ENCODE data around the gene MLIP. TPM values are rescaled to one million over a fixed set of nuclear protein-coding genes. Genes with fewer than 3 reads are reported as not detected.
"Not testable (repeated sequence)": the region's sequence is repeated elsewhere in the genome, so short reads cannot be mapped to it uniquely, and the experiment has no call there.

MLIP gene
- total RNA-seq, 1 experiment from 2014 or later = not detected

- intact Hi-C loops (cut with micrococcal nuclease; ENCODE audit: unreplicated experiment) = no loop called here
- no peak for DNase-seq (ENCODE audit: low read depth, low spot score)
Observed at GRCh38 chr6:54198134-54198533, 86.9 kb downstream of the MLIP start.

DNA sequence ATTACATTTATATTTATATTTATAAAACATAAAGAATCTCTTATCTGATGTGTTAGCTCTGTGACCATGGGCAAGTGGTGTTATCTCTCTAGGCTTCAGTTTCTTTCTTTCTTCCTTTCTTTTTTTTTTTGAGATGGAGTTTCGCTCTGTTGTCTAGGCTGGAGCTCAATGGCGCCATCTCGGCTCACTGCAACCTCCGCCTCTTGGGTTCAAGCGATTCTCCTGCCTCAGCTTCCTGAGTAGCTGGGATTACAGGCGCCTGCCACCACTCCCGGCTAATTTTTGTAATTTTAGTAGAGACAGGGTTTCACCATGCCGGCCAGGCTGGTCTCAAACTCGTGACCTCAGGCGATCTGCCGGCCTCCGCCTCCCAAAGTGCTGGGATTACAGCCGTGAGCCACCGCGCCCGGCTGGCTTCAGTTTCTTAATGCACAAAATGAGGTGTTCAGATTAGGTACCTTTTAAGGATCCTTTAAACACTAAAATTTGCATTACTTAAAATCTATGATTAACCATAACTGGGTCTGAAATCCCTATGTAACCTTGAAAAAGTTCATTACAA lies 92.3 kb downstream of the MLIP start:
- POLR2A ChIA-PET; DNase-seq (ENCODE audit: low read depth, low spot score); CTCF ChIA-PET: not testable (repeated sequence)

More at GRCh38 chr6:54198134-54198533, 86.9 kb downstream of the MLIP start:
- H3K9me3 ChIP-seq (ENCODE audit: control insufficient read depth, insufficient read depth, low read depth, low read length) = no peaks in the 10 kb centered on the region
- no peak for TF ChIP-seq TCF7L2 (IDR thresholded peaks at IDR 0.05; ENCODE audit: low read depth, low read length)
- TF ChIP-seq POLR2AphosphoS5 (IDR thresholded peaks at IDR 0.05; ENCODE audit: low read depth, low read length) = no peak
- TF ChIP-seq, protein P1, sequence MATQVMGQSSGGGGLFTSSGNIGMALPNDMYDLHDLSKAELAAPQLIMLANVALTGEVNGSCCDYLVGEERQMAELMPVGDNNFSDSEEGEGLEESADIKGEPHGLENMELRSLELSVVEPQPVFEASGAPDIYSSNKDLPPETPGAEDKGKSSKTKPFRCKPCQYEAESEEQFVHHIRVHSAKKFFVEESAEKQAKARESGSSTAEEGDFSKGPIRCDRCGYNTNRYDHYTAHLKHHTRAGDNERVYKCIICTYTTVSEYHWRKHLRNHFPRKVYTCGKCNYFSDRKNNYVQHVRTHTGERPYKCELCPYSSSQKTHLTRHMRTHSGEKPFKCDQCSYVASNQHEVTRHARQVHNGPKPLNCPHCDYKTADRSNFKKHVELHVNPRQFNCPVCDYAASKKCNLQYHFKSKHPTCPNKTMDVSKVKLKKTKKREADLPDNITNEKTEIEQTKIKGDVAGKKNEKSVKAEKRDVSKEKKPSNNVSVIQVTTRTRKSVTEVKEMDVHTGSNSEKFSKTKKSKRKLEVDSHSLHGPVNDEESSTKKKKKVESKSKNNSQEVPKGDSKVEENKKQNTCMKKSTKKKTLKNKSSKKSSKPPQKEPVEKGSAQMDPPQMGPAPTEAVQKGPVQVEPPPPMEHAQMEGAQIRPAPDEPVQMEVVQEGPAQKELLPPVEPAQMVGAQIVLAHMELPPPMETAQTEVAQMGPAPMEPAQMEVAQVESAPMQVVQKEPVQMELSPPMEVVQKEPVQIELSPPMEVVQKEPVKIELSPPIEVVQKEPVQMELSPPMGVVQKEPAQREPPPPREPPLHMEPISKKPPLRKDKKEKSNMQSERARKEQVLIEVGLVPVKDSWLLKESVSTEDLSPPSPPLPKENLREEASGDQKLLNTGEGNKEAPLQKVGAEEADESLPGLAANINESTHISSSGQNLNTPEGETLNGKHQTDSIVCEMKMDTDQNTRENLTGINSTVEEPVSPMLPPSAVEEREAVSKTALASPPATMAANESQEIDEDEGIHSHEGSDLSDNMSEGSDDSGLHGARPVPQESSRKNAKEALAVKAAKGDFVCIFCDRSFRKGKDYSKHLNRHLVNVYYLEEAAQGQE (IDR thresholded peaks at IDR 0.05; ENCODE audit: insufficient read depth in 1 of 2, low read depth in 2 of 2, low read length in 1 of 2) = no peak
- ChIA-PET POLR2A (no interaction called here), CTCF (no interaction called here)
- no peaks in the 10 kb centered on the region for H3K36me3 ChIP-seq (ENCODE audit: control insufficient read depth, insufficient read depth, low read length)
- no peaks in the 10 kb centered on the region for H3K27me3 ChIP-seq (ENCODE audit: control insufficient read depth, insufficient read depth, low read length)
- ATAC-seq = no peak
- BruUV-seq (replicated peaks) = no TSS peak
- no peak overlapping the region for H3K4me3 ChIP-seq (ENCODE audit: low read depth in 2 of 2, low read length in 2 of 2)
- H3K27ac ChIP-seq (ENCODE audit: low read length) = no peak overlapping the region
- in situ Hi-C loops (cut with HindIII; ENCODE audit: low pct_unique_long_range_greater_than_20kb, low sequenced_read_pairs) = no loop called here
- H3K4me1 ChIP-seq (ENCODE audit: control insufficient read depth, insufficient read depth, low read length) = no peaks in the 10 kb centered on the region

GRCh38 chr6:54204921-54205591 lies 93.8 kb downstream of the MLIP start:
- Histone ChIP-seq H3K4me3 (ENCODE audit: low read depth in 2 of 2, low read length in 2 of 2) (no peak overlapping the region), H3K27ac (ENCODE audit: low read length) (no peak overlapping the region), H3K27me3 (ENCODE audit: control insufficient read depth, insufficient read depth, low read length) (no peaks in the 10 kb centered on the region), H3K9me3 (ENCODE audit: control insufficient read depth, insufficient read depth, low read depth, low read length) (no peaks in the 10 kb centered on the region), H3K36me3 (ENCODE audit: control insufficient read depth, insufficient read depth, low read length) (no peaks in the 10 kb centered on the region), H3K4me1 (ENCODE audit: control insufficient read depth, insufficient read depth, low read length) (no peaks in the 10 kb centered on the region)
- ChIA-PET CTCF (no interaction called here), POLR2A (no interaction called here)
- intact Hi-C loops (cut with micrococcal nuclease; ENCODE audit: unreplicated experiment) (no loop called here), in situ Hi-C loops (cut with HindIII; ENCODE audit: low pct_unique_long_range_greater_than_20kb, low sequenced_read_pairs) (no loop called here)
- no peak for ATAC-seq
- no TSS peak for BruUV-seq (replicated peaks)
- TF ChIP-seq SIN3A (IDR thresholded peaks at IDR 0.05; ENCODE audit: borderline replicate concordance, insufficient read depth, low read depth, low read length) (no peak), TCF7L2 (IDR thresholded peaks at IDR 0.05; ENCODE audit: low read depth, low read length) (no peak), CTCF (IDR thresholded peaks at IDR 0.05) (no peak), POLR2AphosphoS5 (IDR thresholded peaks at IDR 0.05; ENCODE audit: low read depth, low read length) (no peak)
- TF ChIP-seq, protein P1 (IDR thresholded peaks at IDR 0.05; ENCODE audit: insufficient read depth in 1 of 2, low read depth in 2 of 2, low read length in 1 of 2) = no peak
- no peak for DNase-seq (ENCODE audit: low read depth, low spot score)

More for the DNA sequence above, 92.3 kb downstream of the MLIP start:
- H3K27me3 ChIP-seq (ENCODE audit: control insufficient read depth, insufficient read depth, low read length); ATAC-seq; H3K9me3 ChIP-seq (ENCODE audit: control insufficient read depth, insufficient read depth, low read depth, low read length); H3K36me3 ChIP-seq (ENCODE audit: control insufficient read depth, insufficient read depth, low read length); H3K27ac ChIP-seq (ENCODE audit: low read length); BruUV-seq (replicated peaks); intact Hi-C loops (cut with micrococcal nuclease; ENCODE audit: unreplicated experiment); H3K4me1 ChIP-seq (ENCODE audit: control insufficient read depth, insufficient read depth, low read length); H3K4me3 ChIP-seq (ENCODE audit: low read depth in 2 of 2, low read length in 2 of 2); in situ Hi-C loops (cut with HindIII; ENCODE audit: low pct_unique_long_range_greater_than_20kb, low sequenced_read_pairs): not testable (repeated sequence)
